ENCODE data around the gene MAD1L1. TPM values are rescaled to one million over a fixed set of nuclear protein-coding genes. Genes with fewer than 3 reads are reported as not detected.

The MAD1L1 gene
- total RNA-seq, 1 experiment from 2014 or later = 43.8 TPM

- ChIA-PET POLR2A (no interaction called here), CTCF (no interaction called here)
- DNase-seq (ENCODE audit: low spot score) (no peak), ATAC-seq (no peak)
- H3K4me1 Mint-ChIP-seq = no peaks in the 10 kb centered on the region
- H3K27ac Mint-ChIP-seq = no peak overlapping the region
- H3K27me3 Mint-ChIP-seq (ENCODE audit: low read depth) = no peaks in the 10 kb centered on the region
- H3K36me3 Mint-ChIP-seq = peaks cover 58% of the 10 kb centered on the region
- H3K9me3 Mint-ChIP-seq = no peaks in the 10 kb centered on the region
- H3K4me3 Mint-ChIP-seq = no peak overlapping the region
- TF ChIP-seq E2F5 (CRISPR knock-in tag; IDR thresholded peaks at IDR 0.05) (no peak), ATF2 (CRISPR knock-in tag; IDR thresholded peaks at IDR 0.05; ENCODE audit: borderline replicate concordance, low read depth) (no peak), ZMAT4 (CRISPR knock-in tag; IDR thresholded peaks at IDR 0.05) (no peak), NR3C1 (CRISPR knock-in tag; conservative IDR thresholded peaks at IDR 0.05; ENCODE audit: low read depth) (no peak), USF1 (CRISPR knock-in tag; IDR thresholded peaks at IDR 0.05) (no peak), JAZF1 (CRISPR knock-in tag; IDR thresholded peaks at IDR 0.05) (no peak), CBFB (CRISPR knock-in tag; IDR thresholded peaks at IDR 0.05; ENCODE audit: low read depth) (no peak), ZNF317 (CRISPR knock-in tag; IDR thresholded peaks at IDR 0.05; ENCODE audit: borderline replicate concordance, low read depth) (no peak), ZNF423 (CRISPR knock-in tag; IDR thresholded peaks at IDR 0.05) (no peak), NR2C2 (CRISPR knock-in tag; IDR thresholded peaks at IDR 0.05) (no peak), NFE2L1 (CRISPR knock-in tag; IDR thresholded peaks at IDR 0.05) (no peak), AFF4 (CRISPR knock-in tag; IDR thresholded peaks at IDR 0.05; ENCODE audit: borderline replicate concordance) (no peak), MAX (CRISPR knock-in tag; IDR thresholded peaks at IDR 0.05) (no peak), ZNF219 (CRISPR knock-in tag; IDR thresholded peaks at IDR 0.05; ENCODE audit: borderline replicate concordance) (no peak)
These were observed 8.2 kb downstream of the MAD1L1 start for GRCh38 chr7:2224491-2224928.

- peaks cover 59% of the 10 kb centered on the region for H3K36me3 Mint-ChIP-seq
- POLR2A ChIA-PET = no interaction called here
- no peaks in the 10 kb centered on the region for H3K27me3 Mint-ChIP-seq (ENCODE audit: low read depth)
- no peak for ATAC-seq
- no peaks in the 10 kb centered on the region for H3K9me3 Mint-ChIP-seq
- no peak overlapping the region for H3K27ac Mint-ChIP-seq
- DNase-seq (ENCODE audit: low spot score) = no peak
- H3K4me3 Mint-ChIP-seq = no peak overlapping the region
- no peaks in the 10 kb centered on the region for H3K4me1 Mint-ChIP-seq
- CTCF ChIA-PET = no interaction called here
- no peak for TF ChIP-seq ZNF396 (CRISPR knock-in tag; IDR thresholded peaks at IDR 0.05; ENCODE audit: borderline replicate concordance)
- no peak for TF ChIP-seq E2F1 (CRISPR knock-in tag; IDR thresholded peaks at IDR 0.05)
- no peak for TF ChIP-seq FOXP4 (CRISPR knock-in tag; IDR thresholded peaks at IDR 0.05)
- TF ChIP-seq ELF4 (CRISPR knock-in tag; IDR thresholded peaks at IDR 0.05; ENCODE audit: low read depth) = no peak
- TF ChIP-seq MXD4 (CRISPR knock-in tag; IDR thresholded peaks at IDR 0.05; ENCODE audit: borderline replicate concordance) = no peak
- TF ChIP-seq GABPB1 (CRISPR knock-in tag; IDR thresholded peaks at IDR 0.05) = no peak
- no peak for TF ChIP-seq TCF7 (CRISPR knock-in tag; IDR thresholded peaks at IDR 0.05; ENCODE audit: low read depth)
- TF ChIP-seq HMGA2 (CRISPR knock-in tag; IDR thresholded peaks at IDR 0.05) = no peak
- no peak for TF ChIP-seq SP1 (CRISPR knock-in tag; conservative IDR thresholded peaks at IDR 0.05)
These were observed 9.4 kb downstream of the MAD1L1 start for GRCh38 chr7:2223321-2223720.
